MM.1S (cell line): ENCODE results near the gene DGCR8.
A peak's percentile ranks its signal among the peaks of the same experiment; 100 is the strongest.

ENCODE experiments used
- DNase-seq: peaks from one replicate; pipeline ENCODE4 v3.0.0-alpha.2; 2015
- H2AFZ ChIP-seq: fragments of 300-600 bp; sonication (generic); 2 replicates; pipeline ENCODE4 v1.6.0; 2016; ENCODE audit warnings: antibody characterized with exemption, low read length
- H3F3A ChIP-seq: fragments of 300-600 bp; sonication (generic); 2 replicates; pipeline ENCODE4 v1.6.1; 2016; ENCODE audit warnings: mild to moderate bottlenecking, antibody characterized with exemption, low read length, moderate library complexity, mixed read lengths; ENCODE audit not compliant: insufficient read depth
- H3K27ac ChIP-seq: fragments of 300-600 bp; sonication (generic); 2 replicates; pipeline ENCODE4 v1.5.1; 2016; ENCODE audit warnings: mild to moderate bottlenecking, low read length
- H3K27me3 ChIP-seq: fragments of 300-600 bp; sonication (generic); replicated peaks from 2 replicates; pipeline ENCODE4 v1.6.0; 2016; ENCODE audit warnings: low read length; ENCODE audit not compliant: insufficient read depth
- H3K36me3 ChIP-seq: fragments of 300-600 bp; sonication (generic); replicated peaks from 2 replicates; pipeline ENCODE4 v1.6.1; 2016; ENCODE audit warnings: mild to moderate bottlenecking, low read length, mixed read lengths; ENCODE audit not compliant: insufficient read depth
- H3K4me1 ChIP-seq: fragments of 300-600 bp; sonication (generic); 2 replicates; pipeline ENCODE4 v1.6.1; 2016; ENCODE audit warnings: low read length, mixed read lengths
- H3K4me2 ChIP-seq: fragments of 300-600 bp; sonication (generic); 2 replicates; pipeline ENCODE4 v1.6.0; 2016; ENCODE audit warnings: low read depth, low read length
- H3K4me3 ChIP-seq: fragments of 300-600 bp; sonication (generic); 2 replicates; pipeline ENCODE4 v1.5.1; 2016; ENCODE audit warnings: low read length, mixed read lengths
- H3K79me2 ChIP-seq: fragments of 300-600 bp; sonication (generic); 2 replicates; pipeline ENCODE4 v1.6.1; 2016; ENCODE audit warnings: mixed run types, low read length, mixed read lengths
- H3K9ac ChIP-seq: fragments of 300-600 bp; sonication (generic); 2 replicates; pipeline ENCODE4 v1.6.1; 2016; ENCODE audit warnings: low read length, mixed read lengths
- H3K9me2 ChIP-seq: fragments of 300-600 bp; sonication (generic); replicated peaks from 2 replicates; pipeline ENCODE4 v1.6.1; 2016; ENCODE audit warnings: mild to moderate bottlenecking, low read length, mixed read lengths; ENCODE audit not compliant: insufficient read depth
- H3K9me3 ChIP-seq: fragments of 300-600 bp; sonication (generic); replicated peaks from 2 replicates; pipeline ENCODE4 v1.6.1; 2016; ENCODE audit warnings: mild to moderate bottlenecking, low read length, mixed read lengths; ENCODE audit not compliant: insufficient read depth
- H4K20me1 ChIP-seq: fragments of 300-600 bp; sonication (generic); 2 replicates; pipeline ENCODE4 v1.6.1; 2016; ENCODE audit warnings: mild to moderate bottlenecking, low read length, moderate library complexity, mixed read lengths; ENCODE audit not compliant: insufficient read depth
- CTCF ChIP-seq: fragments of 300-600 bp; sonication (generic); IDR thresholded peaks from 2 replicates; pipeline ENCODE4 v1.5.1; 2016; ENCODE audit warnings: antibody characterized with exemption, low read length, mixed read lengths
- EZH2 ChIP-seq: fragments of 300-600 bp; sonication (generic); optimal IDR thresholded peaks from 2 replicates; pipeline ENCODE3; 2017; ENCODE audit warnings: low read depth, mild to moderate bottlenecking, antibody characterized with exemption, low read length, mixed read lengths
- EZH2phosphoT487 ChIP-seq: fragments of 300-600 bp; sonication (generic); IDR thresholded peaks from 2 replicates; pipeline ENCODE4 v1.6.1; 2018; ENCODE audit warnings: antibody characterized with exemption, low read length

The DGCR8 gene

GRCh38 chr22:20129747-20130014 lies 49.6 kb downstream of the DGCR8 start:
- no peaks in the 10 kb centered on the region for H3K9me3 ChIP-seq
- 0 out of 2 replicates have a peak, but pooled peaks cover 3% of the 10 kb centered on the region for H3K4me1 ChIP-seq
- no peak overlapping the region for H3K4me3 ChIP-seq
- H4K20me1 ChIP-seq, result 0 out of 2 replicates have a peak, but pooled peaks cover 5% of the 10 kb centered on the region
- H3K4me2 ChIP-seq, result no peak overlapping the region
- no peak for TF ChIP-seq EZH2phosphoT487
- no peak for TF ChIP-seq CTCF
- no peak for TF ChIP-seq EZH2
- no peaks in the 10 kb centered on the region; the same call in 1 of the 2 replicates for H3K36me3 ChIP-seq
- H3K9me2 ChIP-seq, result no peaks in the 10 kb centered on the region
- no peak for DNase-seq
- peaks cover 36% of the 10 kb centered on the region for H3F3A ChIP-seq
- H3K79me2 ChIP-seq, result peaks cover 18% of the 10 kb centered on the region
- H2AFZ ChIP-seq, result no peak overlapping the region
- no peak overlapping the region for H3K27ac ChIP-seq
- no peak overlapping the region for H3K9ac ChIP-seq
- no peaks in the 10 kb centered on the region for H3K27me3 ChIP-seq

- no peak overlapping the region for H3K4me2 ChIP-seq
- no peak for TF ChIP-seq EZH2
- no peak for TF ChIP-seq EZH2phosphoT487
- TF ChIP-seq CTCF, result peak; percentile 54
- H3K9me2 ChIP-seq, result no peaks in the 10 kb centered on the region
- DNase-seq, result peak; percentile 47
- no peak overlapping the region for H3K27ac ChIP-seq
- no peaks in the 10 kb centered on the region; the same call in 1 of the 2 replicates for H3K36me3 ChIP-seq
- no peaks in the 10 kb centered on the region for H3K27me3 ChIP-seq
- H4K20me1 ChIP-seq, result no peaks in the 10 kb centered on the region
- H3K4me1 ChIP-seq, result 0 out of 2 replicates have a peak, but pooled peaks cover 3% of the 10 kb centered on the region
- H3K79me2 ChIP-seq, result peaks cover 15% of the 10 kb centered on the region
- peaks cover 36% of the 10 kb centered on the region for H3F3A ChIP-seq
- H3K9ac ChIP-seq, result no peak overlapping the region
- H3K4me3 ChIP-seq, result no peak overlapping the region
- H2AFZ ChIP-seq, result peak overlapping the region; percentile 87; the same call in 1 of the 2 replicates
- no peaks in the 10 kb centered on the region for H3K9me3 ChIP-seq
These were observed 50.3 kb downstream of the DGCR8 start for GRCh38 chr22:20130319-20130718.

- H3F3A ChIP-seq, result peaks cover 36% of the 10 kb centered on the region
- peak overlapping the region; percentile 72 for H3K4me3 ChIP-seq
- no peaks in the 10 kb centered on the region for H3K9me2 ChIP-seq
- peaks cover 15% of the 10 kb centered on the region for H3K79me2 ChIP-seq
- no peak for TF ChIP-seq EZH2
- TF ChIP-seq CTCF, result no peak
- no peak for TF ChIP-seq EZH2phosphoT487
- peak; percentile 69 for DNase-seq
- peak overlapping the region; percentile 52; the same call in 1 of the 2 replicates for H3K9ac ChIP-seq
- no peaks in the 10 kb centered on the region; the same call in 1 of the 2 replicates for H3K36me3 ChIP-seq
- no peaks in the 10 kb centered on the region for H3K27me3 ChIP-seq
- 0 out of 2 replicates have a peak, but pooled peaks cover 3% of the 10 kb centered on the region for H3K4me1 ChIP-seq
- peak overlapping the region; percentile 74 for H3K4me2 ChIP-seq
- H2AFZ ChIP-seq, result peak overlapping the region; percentile 87; the same call in 1 of the 2 replicates
- H3K27ac ChIP-seq, result no peak overlapping the region
- H3K9me3 ChIP-seq, result no peaks in the 10 kb centered on the region
- H4K20me1 ChIP-seq, result no peaks in the 10 kb centered on the region
These were observed 50.9 kb downstream of the DGCR8 start for GRCh38 chr22:20130731-20131596.
